BLaER1 treated with 17β-estradiol and CSF1 and Interleukin-3, amounts not matched to agents 10 nM and 100 nM (cell line): ENCODE results near the gene BCKDK.
A peak's percentile ranks its signal among the peaks of the same experiment; 100 is the strongest.
"Not testable (repeated sequence)": the region's sequence is repeated elsewhere in the genome, so short reads cannot be mapped to it uniquely, and the experiment has no call there.

ENCODE experiments used
- H3K27ac ChIP-seq, 11 experiments: shearing (Covaris generic); formaldehyde crosslinking; 2 replicates each; pipeline ENCODE4 v1.8.1; 2022
- H3K27me3 ChIP-seq, 11 experiments: shearing (Covaris generic); formaldehyde crosslinking; 2 replicates each; pipeline ENCODE4 v1.8.1; 2022
- H3K36me3 ChIP-seq, 11 experiments: shearing (Covaris generic); formaldehyde crosslinking; 2 replicates each; pipeline ENCODE4 v1.8.1; 2022
- H3K4me1 ChIP-seq, 10 experiments: shearing (Covaris generic); formaldehyde crosslinking; 2 replicates each; pipeline ENCODE4 v1.8.1; 2022
- H3K4me2 ChIP-seq, 11 experiments: shearing (Covaris generic); formaldehyde crosslinking; 2 replicates each; pipeline ENCODE4 v1.8.1; 2022
- H3K4me3 ChIP-seq, 10 experiments: shearing (Covaris generic); formaldehyde crosslinking; 2 replicates each; pipeline ENCODE4 v1.8.1; 2022
- H3K9ac ChIP-seq, 11 experiments: shearing (Covaris generic); formaldehyde crosslinking; 2 replicates each; pipeline ENCODE4 v1.8.1; 2022
- H3K9me3 ChIP-seq, 11 experiments: shearing (Covaris generic); formaldehyde crosslinking; replicated peaks in 1 of 11; 2 replicates each; pipeline ENCODE4 v1.8.1; 2022
- H4K20me1 ChIP-seq, 11 experiments: shearing (Covaris generic); formaldehyde crosslinking; 2 replicates each; pipeline ENCODE4 v1.8.1; 2022
- Cebpa-rat ChIP-seq, 11 experiments: shearing (Covaris generic); IDR thresholded peaks; 2 replicates each; pipeline ENCODE4 v1.8.1; 2022

Gene BCKDK

DNA sequence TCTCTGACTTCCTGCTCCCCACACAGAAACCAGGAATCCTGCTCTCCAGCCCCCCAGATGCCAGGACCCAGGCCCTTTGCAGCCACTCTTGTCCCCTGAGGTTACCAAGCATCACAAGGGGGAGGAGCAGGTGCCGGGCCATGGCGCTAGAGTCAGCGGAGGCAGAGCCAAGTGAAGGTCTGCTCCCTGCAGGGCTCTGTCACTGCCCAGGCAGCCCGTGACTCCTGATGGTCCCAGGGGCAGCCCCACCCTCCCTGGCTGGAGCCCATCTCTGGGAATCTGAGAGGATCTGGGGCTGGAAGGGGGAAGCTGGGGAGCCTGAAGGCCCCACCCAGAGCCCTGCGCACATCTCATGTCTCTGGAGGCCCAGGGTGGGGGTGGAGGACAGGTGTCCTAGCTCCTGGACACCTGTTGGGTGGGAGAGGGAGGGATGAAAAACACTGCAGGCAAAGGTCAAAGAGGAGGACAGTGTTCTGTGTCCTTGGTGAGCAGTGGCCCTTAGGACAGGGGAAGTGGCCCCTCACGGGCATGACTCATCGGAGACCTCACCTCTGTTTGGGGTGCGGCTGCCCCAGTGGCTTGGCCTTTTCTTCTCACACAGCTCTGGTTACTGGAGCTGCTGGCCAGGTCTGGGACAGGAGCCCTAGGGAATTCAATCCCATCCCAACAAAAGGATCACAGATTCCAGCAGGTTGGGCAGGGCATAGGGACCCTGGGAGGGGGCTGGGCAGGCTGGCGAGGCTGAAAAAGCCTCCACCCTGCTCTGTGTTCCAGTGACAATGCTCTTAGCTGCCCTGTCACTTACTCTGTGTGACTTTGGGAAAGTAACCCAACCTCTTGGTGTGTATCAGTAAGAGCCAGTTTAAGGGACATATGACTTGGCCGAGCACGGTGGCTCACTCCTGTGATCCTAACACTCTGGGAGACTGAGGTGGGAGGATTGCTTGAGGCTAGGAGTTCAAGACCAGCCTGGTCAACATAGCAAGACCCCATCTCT lies 42.0 kb downstream of the BCKDK start, which contains the start of gene PRSS36:
PRSS36 (minus strand) TSS at position 173 of the 997 bp plus-strand sequence; CDS start at position 142, 31 bp downstream.
- TF ChIP-seq Cebpa-rat (IDR thresholded peaks at IDR 0.05): no peak
- Histone ChIP-seq H3K4me1 (peaks cover 25 to 49% (median 33%) of the 10 kb centered on the region in 10 experiments), H3K27me3 (no peaks in the 10 kb centered on the region), H4K20me1 (no peaks in the 10 kb centered on the region), H3K9me3 (no peaks in the 10 kb centered on the region), H3K4me2 (peak within 1 kb of the TSS; percentile 48 to 94 (median 72)), H3K9ac (peak within 1 kb of the TSS in 10 of 11 experiments; percentile 12 to 75 (median 54); a peak in 14 of 22 replicates), H3K4me3 (peak within 1 kb of the TSS in 6 of 10 experiments; percentile 1 to 42 (median 27); a peak in 10 of 20 replicates), H3K27ac (peak within 1 kb of the TSS; percentile 18 to 77 (median 57); a peak in 20 of 22 replicates), H3K36me3 (no peaks in the 10 kb centered on the region)

DNA sequence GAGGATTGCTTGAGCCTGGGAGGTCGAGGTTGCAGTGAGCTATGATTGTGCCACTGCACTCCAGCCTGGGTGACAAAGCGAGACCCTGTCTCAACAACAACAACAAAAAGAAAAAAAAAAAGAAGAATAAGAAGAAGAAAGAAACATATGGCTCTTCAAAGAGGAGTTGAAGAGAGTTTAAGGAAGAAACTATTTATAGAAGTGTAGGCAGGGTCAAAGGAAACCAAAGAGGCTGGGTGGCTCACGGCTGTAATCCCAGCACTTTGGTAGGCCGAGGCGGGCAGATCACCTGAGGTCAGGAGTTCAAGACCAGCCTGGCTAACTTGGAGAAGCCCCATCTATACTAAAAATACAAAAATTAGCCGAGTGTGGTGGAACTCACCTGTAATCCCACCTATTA lies 42.8 kb downstream of the BCKDK start:
- Histone ChIP-seq H3K27ac (peak overlapping the region in 4 of 11 experiments; percentile 15 to 77 (median 70); a peak in 5 of 22 replicates), H3K9ac (peak overlapping the region in 1 of 11 experiments; percentile 28; a peak in 4 of 22 replicates), H3K4me1 (peaks cover 25 to 49% (median 33%) of the 10 kb centered on the region in 10 experiments), H3K4me2 (peak overlapping the region; percentile 48 to 94 (median 72); a peak in 21 of 22 replicates)
- not testable (repeated sequence) for H4K20me1 ChIP-seq, H3K9me3 ChIP-seq, H3K4me3 ChIP-seq, H3K27me3 ChIP-seq, H3K36me3 ChIP-seq

DNA sequence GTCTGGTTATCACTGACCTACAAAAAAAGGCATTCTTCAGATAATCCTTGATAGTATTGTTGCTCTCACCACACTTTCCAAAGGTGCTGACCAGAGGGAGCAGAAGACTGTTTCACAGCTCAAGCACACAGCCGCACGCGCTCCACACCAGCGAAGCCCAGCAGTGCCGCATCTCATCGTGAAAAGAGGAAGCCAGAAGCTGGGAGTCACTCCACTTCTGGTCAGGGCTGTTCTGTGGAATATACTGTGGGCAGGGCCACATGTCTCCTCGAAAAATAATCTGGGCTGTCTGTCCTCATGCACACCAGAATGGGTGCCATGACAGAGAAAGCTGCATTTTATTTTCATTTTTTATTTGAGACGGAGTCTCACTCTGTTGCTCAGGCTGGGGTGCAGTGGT lies 49.0 kb downstream of the BCKDK start:
- Histone ChIP-seq H3K36me3 (no peaks in the 10 kb centered on the region), H3K9ac (0 out of 22 replicates have a peak overlapping the region, but pooled peaks of 1 of the 11 experiments have one; percentile 2), H3K27ac (no peak overlapping the region), H3K4me2 (peak overlapping the region in 9 of 11 experiments; percentile 3 to 83 (median 30); a peak in 13 of 22 replicates), H3K27me3 (no peaks in the 10 kb centered on the region), H3K9me3 (no peaks in the 10 kb centered on the region), H4K20me1 (no peaks in the 10 kb centered on the region), H3K4me3 (no peak overlapping the region), H3K4me1 (peaks cover 0 to 21% (median 13%) of the 10 kb centered on the region in 10 experiments; a peak in 14 of 20 replicates)
- TF ChIP-seq Cebpa-rat (IDR thresholded peaks at IDR 0.05): no peak
